Spleen (tissue), 7 donors: Measurements from ENCODE around the gene PDE8A.

Source experiments
- POLR2A ChIP-seq, 3 donors: fragments of 450-650 bp; IDR thresholded peaks; one replicate each; pipeline ENCODE4 v1.5.1; 2017; ENCODE audit warnings: antibody characterized with exemption in 3 of 3, mild to moderate bottlenecking in 1 of 3
- POLR2AphosphoS5 ChIP-seq, 3 donors: sonication (generic); formaldehyde crosslinking; IDR thresholded peaks; one replicate each; pipeline ENCODE4 v1.5.1; 2017; ENCODE audit warnings: antibody characterized with exemption in 3 of 3
- TF ChIP-seq, protein P1 (sequence below), 11 experiments: fragments of 200-600 bp in 7 of 11; fragments of 450-650 bp in 4 of 11; sonication (generic) in 4 of 11; IDR thresholded peaks in 8 of 11; conservative IDR thresholded peaks in 3 of 11; 1 replicate in 7 of 11; 2 replicates in 4 of 11; pipeline versions ENCODE4 v1.4.0 to v1.8.0; 2016 to 2021; ENCODE audit warnings: antibody characterized with exemption in 11 of 11, inconsistent platforms in 4 of 11, mild to moderate bottlenecking in 1 of 11
- donor health status: DM: no; HTN: no; CAD: no; lungs with moderate emphysema.
- donor health status: DM: no; HTN: no; CAD: no.
- donor health status: DM: no; HTN: no; CAD: no.

DNA sequence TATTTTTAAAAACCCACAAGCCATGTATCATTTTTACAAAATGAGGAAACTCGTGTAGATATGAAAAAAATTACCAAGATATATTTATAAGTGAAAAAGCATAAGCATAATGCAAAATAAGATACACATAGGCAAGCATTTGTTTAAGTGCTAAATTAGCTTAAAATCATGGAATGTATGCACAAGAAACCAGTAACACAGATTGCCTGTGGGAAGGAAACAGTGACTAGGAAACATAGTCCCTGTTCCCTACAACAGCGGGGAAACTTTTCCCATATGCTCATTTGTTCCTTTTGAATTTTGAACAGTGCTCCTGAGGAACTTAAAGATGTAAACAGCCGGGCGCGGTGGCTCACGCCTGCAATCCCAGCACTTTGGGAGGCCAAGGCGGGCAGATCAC lies 169.5 kb downstream of the PDE8A start:
- TF ChIP-seq, protein P1, sequence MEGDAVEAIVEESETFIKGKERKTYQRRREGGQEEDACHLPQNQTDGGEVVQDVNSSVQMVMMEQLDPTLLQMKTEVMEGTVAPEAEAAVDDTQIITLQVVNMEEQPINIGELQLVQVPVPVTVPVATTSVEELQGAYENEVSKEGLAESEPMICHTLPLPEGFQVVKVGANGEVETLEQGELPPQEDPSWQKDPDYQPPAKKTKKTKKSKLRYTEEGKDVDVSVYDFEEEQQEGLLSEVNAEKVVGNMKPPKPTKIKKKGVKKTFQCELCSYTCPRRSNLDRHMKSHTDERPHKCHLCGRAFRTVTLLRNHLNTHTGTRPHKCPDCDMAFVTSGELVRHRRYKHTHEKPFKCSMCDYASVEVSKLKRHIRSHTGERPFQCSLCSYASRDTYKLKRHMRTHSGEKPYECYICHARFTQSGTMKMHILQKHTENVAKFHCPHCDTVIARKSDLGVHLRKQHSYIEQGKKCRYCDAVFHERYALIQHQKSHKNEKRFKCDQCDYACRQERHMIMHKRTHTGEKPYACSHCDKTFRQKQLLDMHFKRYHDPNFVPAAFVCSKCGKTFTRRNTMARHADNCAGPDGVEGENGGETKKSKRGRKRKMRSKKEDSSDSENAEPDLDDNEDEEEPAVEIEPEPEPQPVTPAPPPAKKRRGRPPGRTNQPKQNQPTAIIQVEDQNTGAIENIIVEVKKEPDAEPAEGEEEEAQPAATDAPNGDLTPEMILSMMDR (IDR thresholded peaks at IDR 0.05 in 8 of 11, conservative IDR thresholded peaks at IDR 0.05 in 3 of 11), result no peak
- TF ChIP-seq POLR2A (IDR thresholded peaks at IDR 0.05) (no peak), POLR2AphosphoS5 (IDR thresholded peaks at IDR 0.05) (no peak)
